SJSA1 (cell line): ENCODE results near the gene SLC23A2. TPM values are rescaled to one million over a fixed set of nuclear protein-coding genes. Genes with fewer than 3 reads are reported as not detected.

Experiments used
- DNase-seq, 2 experiments: peaks; one replicate each; pipeline ENCODE4 v3.0.0-alpha.2; 2015 to 2020; ENCODE audit warnings: low spot score in 2 of 2, low read depth in 1 of 2
- H3K27ac ChIP-seq: fragments of 250-450 bp; sonication (Bioruptor Pico); 2 replicates; pipeline ENCODE4 v1.5.1; 2020; ENCODE audit warnings: mild to moderate bottlenecking, moderate library complexity
- H3K27me3 ChIP-seq: fragments of 250-450 bp; sonication (Bioruptor Pico); replicated peaks from 2 replicates; pipeline ENCODE4 v1.5.1; 2020; ENCODE audit warnings: mild to moderate bottlenecking, moderate library complexity
- H3K36me3 ChIP-seq: fragments of 250-450 bp; sonication (Bioruptor Pico); 2 replicates; pipeline ENCODE4 v1.5.1; 2020; ENCODE audit warnings: mild to moderate bottlenecking
- H3K4me1 ChIP-seq: fragments of 250-450 bp; sonication (Bioruptor Pico); replicated peaks from 2 replicates; pipeline ENCODE4 v1.6.1; 2021; ENCODE audit warnings: mild to moderate bottlenecking
- H3K4me3 ChIP-seq: fragments of 250-450 bp; sonication (Bioruptor Pico); 2 replicates; pipeline ENCODE4 v1.5.1; 2020; ENCODE audit warnings: mild to moderate bottlenecking
- H3K9me3 ChIP-seq: fragments of 250-450 bp; sonication (Bioruptor Pico); replicated peaks from 2 replicates; pipeline ENCODE4 v1.5.1; 2020; ENCODE audit warnings: mild to moderate bottlenecking
- total RNA-seq: library from RNA; depleted of rRNA; stranded (reverse); fragments of >200 nt; shearing (Covaris generic); gene quantifications from 2 replicates; pipeline ENCODE4 v1.2.3, GENCODE V29; 2014

SLC23A2 gene
- total RNA-seq, 1 experiment from 2014 or later = 10.4 TPM

GRCh38 chr20:4967752-4968477, 33.4 kb downstream of the SLC23A2 start:
- DNase-seq = no peak
- peaks cover 4% of the 10 kb centered on the region for H3K4me1 ChIP-seq
- no peak overlapping the region for H3K27ac ChIP-seq

GRCh38 chr20:4966826-4967751, 34.2 kb downstream of the SLC23A2 start:
- Histone ChIP-seq H3K9me3 (no peaks in the 10 kb centered on the region), H3K4me1 (no peaks in the 10 kb centered on the region), H3K27ac (no peak overlapping the region), H3K4me3 (no peak overlapping the region), H3K27me3 (no peaks in the 10 kb centered on the region), H3K36me3 (peaks cover 5% of the 10 kb centered on the region)
- no peak for DNase-seq

More at GRCh38 chr20:4967752-4968477, 33.4 kb downstream of the SLC23A2 start:
- Histone ChIP-seq H3K9me3 (no peaks in the 10 kb centered on the region), H3K36me3 (peaks cover 5% of the 10 kb centered on the region), H3K4me3 (no peak overlapping the region), H3K27me3 (no peaks in the 10 kb centered on the region)

GRCh38 chr20:4962241-4962855, 39.0 kb downstream of the SLC23A2 start:
- Histone ChIP-seq H3K27ac (no peak overlapping the region), H3K4me3 (no peak overlapping the region), H3K9me3 (no peaks in the 10 kb centered on the region), H3K27me3 (no peaks in the 10 kb centered on the region), H3K4me1 (no peaks in the 10 kb centered on the region), H3K36me3 (no peaks in the 10 kb centered on the region)
- DNase-seq = no peak

- Histone ChIP-seq H3K4me1 (no peaks in the 10 kb centered on the region), H3K27me3 (no peaks in the 10 kb centered on the region), H3K4me3 (no peak overlapping the region), H3K36me3 (no peaks in the 10 kb centered on the region), H3K9me3 (no peaks in the 10 kb centered on the region), H3K27ac (no peak overlapping the region)
- no peak for DNase-seq
Observed at GRCh38 chr20:4961746-4962145, 39.6 kb downstream of the SLC23A2 start.

GRCh38 chr20:4959592-4959991, 41.7 kb downstream of the SLC23A2 start:
- H3K27ac ChIP-seq = no peak overlapping the region

GRCh38 chr20:4957939-4958362, 43.4 kb downstream of the SLC23A2 start:
- Histone ChIP-seq H3K4me1 (no peaks in the 10 kb centered on the region), H3K9me3 (no peaks in the 10 kb centered on the region), H3K27ac (no peak overlapping the region), H3K36me3 (no peaks in the 10 kb centered on the region), H3K27me3 (no peaks in the 10 kb centered on the region), H3K4me3 (no peak overlapping the region)
- no peak for DNase-seq

More at GRCh38 chr20:4959592-4959991, 41.7 kb downstream of the SLC23A2 start:
- no peak for DNase-seq
- Histone ChIP-seq H3K4me3 (no peak overlapping the region), H3K9me3 (no peaks in the 10 kb centered on the region), H3K4me1 (no peaks in the 10 kb centered on the region), H3K36me3 (no peaks in the 10 kb centered on the region), H3K27me3 (no peaks in the 10 kb centered on the region)

GRCh38 chr20:4957187-4957586, 44.1 kb downstream of the SLC23A2 start:
- DNase-seq = no peak
- H3K4me1 ChIP-seq = no peaks in the 10 kb centered on the region
- H3K36me3 ChIP-seq = peaks cover 5% of the 10 kb centered on the region; the same call in 1 of the 2 replicates
- H3K27ac ChIP-seq = no peak overlapping the region
- H3K4me3 ChIP-seq = no peak overlapping the region
- H3K27me3 ChIP-seq = no peaks in the 10 kb centered on the region
- H3K9me3 ChIP-seq = 0 out of 2 replicates have a peak, but pooled peaks cover under 1% of the 10 kb centered on the region

GRCh38 chr20:4956200-4956810, 45.0 kb downstream of the SLC23A2 start:
- peaks cover 6% of the 10 kb centered on the region; the same call in 1 of the 2 replicates for H3K36me3 ChIP-seq
- DNase-seq = peak in 1 of 2 experiments; percentile 27
- H3K27ac ChIP-seq = no peak overlapping the region
- peaks cover 4% of the 10 kb centered on the region for H3K4me1 ChIP-seq
- no peaks in the 10 kb centered on the region for H3K27me3 ChIP-seq
- 0 out of 2 replicates have a peak, but pooled peaks cover 2% of the 10 kb centered on the region for H3K9me3 ChIP-seq
- no peak overlapping the region for H3K4me3 ChIP-seq

GRCh38 chr20:4953881-4954280, 47.4 kb downstream of the SLC23A2 start:
- Histone ChIP-seq H3K27me3 (no peaks in the 10 kb centered on the region), H3K4me3 (no peak overlapping the region), H3K4me1 (peaks cover 10% of the 10 kb centered on the region), H3K27ac (no peak overlapping the region), H3K36me3 (peaks cover 6% of the 10 kb centered on the region; the same call in 1 of the 2 replicates), H3K9me3 (0 out of 2 replicates have a peak, but pooled peaks cover 2% of the 10 kb centered on the region)
- no peak for DNase-seq

- H3K27ac ChIP-seq = no peak overlapping the region
- H3K4me1 ChIP-seq = peaks cover 10% of the 10 kb centered on the region
- H3K27me3 ChIP-seq = no peaks in the 10 kb centered on the region
- 0 out of 2 replicates have a peak, but pooled peaks cover 2% of the 10 kb centered on the region for H3K9me3 ChIP-seq
- DNase-seq = no peak
- H3K36me3 ChIP-seq = peaks cover 6% of the 10 kb centered on the region; the same call in 1 of the 2 replicates
- no peak overlapping the region for H3K4me3 ChIP-seq
Observed at GRCh38 chr20:4952229-4952628, 49.1 kb downstream of the SLC23A2 start.

GRCh38 chr20:4951299-4951698, 50.0 kb downstream of the SLC23A2 start:
- Histone ChIP-seq H3K4me1 (peaks cover 10% of the 10 kb centered on the region), H3K27ac (no peak overlapping the region; the same call in 1 of the 2 replicates), H3K36me3 (peaks cover 6% of the 10 kb centered on the region; the same call in 1 of the 2 replicates), H3K27me3 (no peaks in the 10 kb centered on the region), H3K9me3 (0 out of 2 replicates have a peak, but pooled peaks cover 2% of the 10 kb centered on the region), H3K4me3 (no peak overlapping the region)
- peak; percentile 56 to 64 for DNase-seq

GRCh38 chr20:4950841-4951240, 50.5 kb downstream of the SLC23A2 start:
- Histone ChIP-seq H3K4me1 (peaks cover 10% of the 10 kb centered on the region), H3K9me3 (0 out of 2 replicates have a peak, but pooled peaks cover 2% of the 10 kb centered on the region), H3K4me3 (no peak overlapping the region), H3K27me3 (no peaks in the 10 kb centered on the region), H3K36me3 (peaks cover 6% of the 10 kb centered on the region; the same call in 1 of the 2 replicates), H3K27ac (no peak overlapping the region; the same call in 1 of the 2 replicates)
- DNase-seq = no peak

GRCh38 chr20:4950437-4950836, 50.9 kb downstream of the SLC23A2 start:
- Histone ChIP-seq H3K4me3 (no peak overlapping the region), H3K4me1 (peaks cover 10% of the 10 kb centered on the region), H3K27ac (no peak overlapping the region), H3K27me3 (no peaks in the 10 kb centered on the region), H3K36me3 (peaks cover 6% of the 10 kb centered on the region; the same call in 1 of the 2 replicates), H3K9me3 (0 out of 2 replicates have a peak, but pooled peaks cover 2% of the 10 kb centered on the region)
- DNase-seq = no peak
